K562 (cell line): ENCODE results near the gene METRNL.

Experiments
- ARID3A ChIP-seq: IDR thresholded peaks from 2 replicates; pipeline ENCODE4 v1.6.1; 2012; ENCODE audit warnings: low read depth, low read length, improper control_type of control experiment, borderline replicate concordance
- CTCF ChIP-seq, 3 experiments: IDR thresholded peaks in 2 of 3; conservative IDR thresholded peaks in 1 of 3; 2 replicates each; pipeline ENCODE4 v1.5.1; 2011 to 2012; ENCODE audit warnings: low read length in 3 of 3, mild to moderate bottlenecking in 3 of 3, control low read depth in 2 of 3, improper control_type of control experiment in 1 of 3, inconsistent platforms in 1 of 3, low read depth in 1 of 3, mixed read lengths in 1 of 3, moderate library complexity in 1 of 3; ENCODE audit not compliant: insufficient read depth in 2 of 3
- EP300 ChIP-seq: IDR thresholded peaks from 2 replicates; pipeline ENCODE4 v1.6.1; 2012; ENCODE audit warnings: low read length, improper control_type of control experiment
- FOXM1 ChIP-seq, 2 experiments: fragments of 450-650 bp in 1 of 2; sonication (generic) in 1 of 2; formaldehyde crosslinking in 1 of 2; IDR thresholded peaks; 2 replicates each; pipeline versions ENCODE4 v1.6.1 to v1.9.0; 2017 to 2022; ENCODE audit warnings: low read depth in 2 of 2, mild to moderate bottlenecking in 2 of 2, missing genetic modification reagents in 1 of 2, moderate library complexity in 1 of 2
- KAT2B ChIP-seq: IDR thresholded peaks from one replicate; pipeline ENCODE4 v1.6.1; 2012; ENCODE audit warnings: low read depth, mild to moderate bottlenecking, control low read depth, inconsistent platforms, low read length, moderate library complexity
- NR2F6 ChIP-seq: fragments of 450-650 bp; formaldehyde crosslinking; IDR thresholded peaks from 2 replicates; pipeline ENCODE4 v1.4.0; 2020; ENCODE audit warnings: mild to moderate bottlenecking
- RAD21 ChIP-seq, 2 experiments: fragments of 250-450 bp in 1 of 2; fragments of 450-650 bp in 1 of 2; sonication (Bioruptor Pico) in 1 of 2; formaldehyde crosslinking in 1 of 2; IDR thresholded peaks in 1 of 2; conservative IDR thresholded peaks in 1 of 2; 2 replicates each; pipeline versions ENCODE4 v1.4.0 to v1.8.0; 2020 to 2022; ENCODE audit warnings: mild to moderate bottlenecking in 2 of 2, moderate library complexity in 1 of 2
- RFX7 ChIP-seq: fragments of 250-450 bp; sonication (Bioruptor Pico); IDR thresholded peaks from 2 replicates; pipeline ENCODE4 v1.5.1; 2021; ENCODE audit warnings: mild to moderate bottlenecking
- SAFB2 ChIP-seq: fragments of 200-400 bp; formaldehyde crosslinking; IDR thresholded peaks from 2 replicates; pipeline ENCODE4 v1.6.1; 2018; ENCODE audit warnings: borderline replicate concordance, low read length, low read depth, moderate library complexity; ENCODE audit not compliant: severe bottlenecking
- SREBF2 ChIP-seq: sonication (generic); formaldehyde crosslinking; IDR thresholded peaks from 2 replicates; pipeline ENCODE4 v1.4.0; 2020; ENCODE audit warnings: mild to moderate bottlenecking, missing genetic modification reagents
- SRSF1 ChIP-seq: fragments of 200-400 bp; formaldehyde crosslinking; IDR thresholded peaks from 2 replicates; pipeline ENCODE4 v1.6.1; 2017; ENCODE audit warnings: mild to moderate bottlenecking, low read depth, low read length, moderate library complexity
- ZNF253 ChIP-seq: fragments of 250-450 bp; sonication (Bioruptor Pico); conservative IDR thresholded peaks from 2 replicates; pipeline ENCODE4 v1.6.1; 2021; ENCODE audit warnings: mild to moderate bottlenecking
- ZNF280B ChIP-seq: fragments of 250-450 bp; sonication (Bioruptor Pico); IDR thresholded peaks from 2 replicates; pipeline ENCODE4 v1.5.1; 2021; ENCODE audit warnings: mild to moderate bottlenecking

- TF ChIP-seq FOXM1 (IDR thresholded peaks at IDR 0.05; ENCODE audit: low read depth) (no peak), FOXM1 (CRISPR knock-in tag; IDR thresholded peaks at IDR 0.05; ENCODE audit: low read depth) (no peak), RFX7 (no peak), SRSF1 (no peak), CTCF (IDR thresholded peaks at IDR 0.05 in 2 of 3, conservative IDR thresholded peaks at IDR 0.05 in 1 of 3; ENCODE audit: insufficient read depth in 2 of 3, low read depth in 1 of 3, low read length in 3 of 3) (no peak), SAFB2 (no peak), NR2F6 (CRISPR knock-in tag) (no peak), ARID3A (no peak), ZNF253 (no peak), EP300 (no peak), SREBF2 (CRISPR knock-in tag) (no peak), ZNF280B (CRISPR knock-in tag) (no peak), RAD21 (CRISPR knock-in tag; conservative IDR thresholded peaks at IDR 0.05 in 1 of 2, IDR thresholded peaks at IDR 0.05 in 1 of 2) (no peak), KAT2B (no peak)
These were observed 42.7 kb upstream of the METRNL start for GRCh38 chr17:83036666-83037065.
